HG02938 (cell line): ENCODE measurements around the gene SLC25A10.

Experiments used
- ATAC-seq: cut with Tn5 transposase; IDR thresholded peaks from one replicate; pipeline ENCODE4 v1.9.1; 2021; ENCODE audit warnings: mild to moderate bottlenecking, moderate library complexity; ENCODE audit not compliant: unreplicated experiment

SLC25A10 gene

GRCh38 chr17:81686614-81687013 lies 25.5 kb upstream of the SLC25A10 start:
- ATAC-seq = no peak

DNA sequence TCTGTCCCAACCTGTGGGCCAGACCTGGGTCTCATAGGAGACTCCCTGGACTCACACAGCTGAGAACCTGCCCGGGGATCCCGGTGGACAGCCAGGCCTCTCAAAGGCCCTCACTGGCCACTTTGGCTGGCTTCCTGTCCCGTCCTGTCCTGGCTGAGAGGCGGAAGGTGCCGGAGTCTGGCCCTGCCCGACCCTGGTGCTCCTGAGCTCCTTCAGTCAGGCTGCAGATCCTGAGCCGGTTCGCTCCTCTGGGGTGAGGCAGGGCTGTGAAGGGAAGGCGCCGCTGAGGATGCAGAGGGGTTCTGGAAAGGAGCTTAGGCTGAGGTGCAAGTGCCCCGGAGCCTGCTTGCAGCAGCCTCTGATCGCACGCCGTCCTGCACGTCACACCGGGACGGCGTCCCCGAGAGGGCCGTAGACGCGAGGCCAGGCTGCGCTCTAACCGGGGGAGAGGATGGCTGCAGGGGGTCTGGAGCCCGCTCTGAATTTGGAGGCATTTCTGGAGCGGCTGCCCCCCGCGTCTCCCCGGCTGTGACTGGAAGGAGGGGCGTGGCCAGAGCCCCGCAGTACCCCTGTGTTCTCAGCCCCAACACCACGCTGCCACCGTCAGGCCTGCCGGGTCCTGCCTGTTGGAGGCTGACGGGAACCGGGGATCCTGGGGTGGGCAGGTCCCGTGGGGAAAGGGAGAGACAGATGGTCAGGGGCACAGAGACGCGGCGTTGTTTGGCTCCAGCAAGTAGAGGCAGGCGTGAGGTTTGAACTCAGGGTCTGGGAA lies 24.1 kb upstream of the SLC25A10 start:
- ATAC-seq = no peak

DNA sequence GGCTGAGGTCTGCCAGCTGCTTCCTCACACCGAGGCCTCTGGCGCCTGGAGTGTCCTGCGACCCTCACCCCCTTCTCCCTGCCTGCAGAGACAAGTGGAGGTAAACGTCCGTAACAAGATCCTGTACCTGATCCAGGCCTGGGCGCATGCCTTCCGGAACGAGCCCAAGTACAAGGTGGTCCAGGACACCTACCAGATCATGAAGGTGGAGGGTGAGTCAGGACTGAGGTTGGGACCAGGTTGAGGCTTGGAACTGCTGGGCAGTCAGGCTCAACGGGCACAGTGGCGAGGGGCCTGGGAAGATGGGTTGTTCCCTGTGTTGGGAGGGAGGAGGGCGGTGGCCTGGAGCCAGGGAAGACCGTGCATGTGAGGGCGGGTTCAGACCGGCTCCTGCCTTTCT lies 23.5 kb upstream of the SLC25A10 start:
- no peak for ATAC-seq

GRCh38 chr17:81690066-81690465 lies 22.0 kb upstream of the SLC25A10 start:
- no peak for ATAC-seq

GRCh38 chr17:81690549-81690948 lies 21.5 kb upstream of the SLC25A10 start:
- ATAC-seq = no peak

- no peak for ATAC-seq
Observed at GRCh38 chr17:81691196-81691595, 20.9 kb upstream of the SLC25A10 start.

GRCh38 chr17:81691608-81692007 lies 20.5 kb upstream of the SLC25A10 start:
- no peak for ATAC-seq

- no peak for ATAC-seq
Observed at GRCh38 chr17:81693509-81694210, 18.4 kb upstream of the SLC25A10 start.

- no peak for ATAC-seq
Observed at GRCh38 chr17:81694810-81695209, 17.3 kb upstream of the SLC25A10 start.

DNA sequence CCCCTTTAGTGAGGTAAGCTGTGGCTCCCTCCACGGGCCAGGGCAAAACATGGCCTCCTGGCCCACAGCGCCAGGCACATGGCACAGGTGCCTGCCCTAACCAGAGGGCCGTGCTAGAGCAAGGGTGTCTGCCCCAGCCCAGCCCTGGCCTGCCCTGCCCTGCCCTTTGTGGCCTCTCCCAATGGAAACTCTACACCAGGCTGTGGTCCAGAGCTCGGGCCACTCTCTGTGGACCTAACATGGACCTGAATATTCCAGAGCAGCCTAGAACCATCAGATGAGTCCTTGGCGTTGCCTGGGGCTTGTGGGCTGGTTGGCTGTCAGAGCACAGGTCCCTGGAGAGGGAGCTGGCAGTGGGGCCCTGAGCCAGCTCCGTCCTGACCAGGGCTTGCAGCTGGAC lies 16.9 kb upstream of the SLC25A10 start:
- ATAC-seq = no peak

GRCh38 chr17:81695801-81696200 lies 16.3 kb upstream of the SLC25A10 start:
- no peak for ATAC-seq

GRCh38 chr17:81696218-81696941 lies 15.7 kb upstream of the SLC25A10 start:
- ATAC-seq = no peak

DNA sequence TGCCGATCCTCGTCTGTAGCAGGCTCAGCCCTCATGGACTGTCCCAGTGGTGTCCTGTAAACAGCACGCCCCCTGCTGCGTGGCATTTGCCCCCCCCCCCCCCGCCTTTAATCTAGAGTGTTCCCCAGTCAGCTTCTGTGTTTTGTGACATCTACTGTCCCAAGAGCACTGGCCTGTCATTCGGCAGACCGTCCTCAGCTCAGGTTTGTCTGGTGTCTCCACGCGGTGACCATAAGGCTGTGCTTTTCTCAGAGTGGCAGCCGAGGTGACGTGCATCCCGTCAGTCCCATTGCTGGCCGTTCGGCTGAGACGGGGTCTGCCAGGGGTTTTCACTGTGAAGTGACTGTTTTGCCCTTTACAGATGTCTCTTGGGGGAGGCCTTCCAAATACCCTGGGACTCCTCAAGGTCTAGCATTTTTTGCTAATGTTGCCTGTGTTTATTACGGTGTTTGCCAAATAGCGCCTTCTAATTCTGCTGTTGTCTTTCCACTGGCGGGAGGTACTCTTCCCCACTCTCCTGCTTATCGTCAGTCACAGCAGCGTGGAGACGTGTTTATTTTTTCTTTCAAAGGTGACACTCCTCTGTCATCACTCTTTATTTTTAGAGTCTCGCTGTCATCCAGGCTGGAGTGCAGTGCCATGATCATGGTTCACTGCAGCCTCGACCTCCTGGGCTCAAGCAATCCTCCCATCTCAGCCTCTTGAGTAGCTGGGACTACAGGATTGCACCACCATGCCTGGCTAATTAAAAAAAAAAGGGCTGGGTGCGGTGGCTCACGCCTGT lies 14.6 kb upstream of the SLC25A10 start:
- ATAC-seq = no peak

DNA sequence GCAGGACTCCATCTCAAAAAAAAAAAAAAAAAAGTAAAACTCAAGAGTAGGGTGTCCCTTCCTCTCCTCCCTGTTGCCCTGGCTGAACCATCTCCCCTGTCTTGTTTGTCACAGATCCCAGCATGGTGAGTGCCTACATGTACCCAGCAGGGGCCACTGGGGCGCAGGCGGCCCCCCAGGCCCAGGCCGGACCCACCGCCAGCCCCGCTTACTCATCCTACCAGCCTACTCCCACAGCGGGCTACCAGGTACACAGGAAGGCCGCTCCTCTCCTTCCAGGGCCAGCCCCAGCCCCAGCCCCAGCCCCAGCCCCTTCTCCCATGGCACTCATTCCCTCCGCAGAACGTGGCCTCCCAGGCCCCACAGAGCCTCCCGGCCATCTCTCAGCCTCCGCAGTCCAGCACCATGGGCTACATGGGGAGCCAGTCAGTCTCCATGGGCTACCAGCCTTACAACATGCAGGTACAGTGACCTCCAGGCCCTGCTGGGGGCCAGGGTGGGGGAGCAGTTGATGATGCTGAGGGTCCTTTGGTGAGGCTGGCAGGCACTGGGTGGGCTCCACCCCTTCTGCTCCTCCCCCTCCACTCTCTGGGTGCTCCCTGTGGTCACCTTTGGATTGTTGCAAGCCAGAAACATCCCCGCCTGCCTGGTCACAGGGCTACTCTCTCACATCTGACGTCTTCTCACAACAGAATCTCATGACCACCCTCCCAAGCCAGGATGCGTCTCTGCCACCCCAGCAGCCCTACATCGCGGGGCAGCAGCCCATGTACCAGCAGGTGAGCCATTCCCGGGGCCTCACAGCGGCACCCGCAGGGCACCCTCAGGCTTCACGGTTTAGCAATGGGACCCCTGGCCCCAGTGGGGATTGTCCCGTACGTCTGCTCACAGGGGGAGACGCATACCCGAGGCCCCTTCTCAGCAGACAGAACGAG lies 11.5 kb upstream of the SLC25A10 start:
- no peak for ATAC-seq

GRCh38 chr17:81701288-81702071 lies 10.6 kb upstream of the SLC25A10 start:
- ATAC-seq = no peak

- ATAC-seq = peak; percentile 78
Observed at GRCh38 chr17:81702934-81703746, 8.9 kb upstream of the SLC25A10 start, which contains the start of gene MRPL12. TSS of gene MRPL12 (plus strand) at chr17:81703367. CDS start at chr17:81703502, 135 bp downstream.

- no peak for ATAC-seq
Observed at GRCh38 chr17:81703747-81704654, 8.1 kb upstream of the SLC25A10 start.
